ENCODE measurements around the gene MACC1.

MACC1 gene

DNA sequence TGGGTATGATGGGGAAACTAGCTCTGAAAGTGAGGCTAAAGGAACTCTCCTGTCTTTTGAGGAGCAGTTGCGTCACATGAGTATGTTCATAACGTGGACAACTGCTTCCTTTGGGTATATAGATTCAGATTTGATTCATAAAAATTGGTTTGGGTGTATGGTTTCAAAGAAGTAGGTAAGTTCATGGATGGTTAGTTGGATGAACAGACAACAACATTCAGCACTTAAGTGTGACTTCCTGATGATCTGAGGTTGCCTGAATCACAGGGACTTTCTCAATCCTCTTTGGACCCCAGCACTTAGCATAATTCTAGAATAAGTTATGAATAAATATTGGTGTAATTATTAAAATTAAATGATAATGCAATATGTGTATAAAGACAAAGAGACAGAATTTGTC, 43.4 kb downstream of the MACC1 start:
- DNase-seq (ENCODE audit: low spot score): no peak

DNA sequence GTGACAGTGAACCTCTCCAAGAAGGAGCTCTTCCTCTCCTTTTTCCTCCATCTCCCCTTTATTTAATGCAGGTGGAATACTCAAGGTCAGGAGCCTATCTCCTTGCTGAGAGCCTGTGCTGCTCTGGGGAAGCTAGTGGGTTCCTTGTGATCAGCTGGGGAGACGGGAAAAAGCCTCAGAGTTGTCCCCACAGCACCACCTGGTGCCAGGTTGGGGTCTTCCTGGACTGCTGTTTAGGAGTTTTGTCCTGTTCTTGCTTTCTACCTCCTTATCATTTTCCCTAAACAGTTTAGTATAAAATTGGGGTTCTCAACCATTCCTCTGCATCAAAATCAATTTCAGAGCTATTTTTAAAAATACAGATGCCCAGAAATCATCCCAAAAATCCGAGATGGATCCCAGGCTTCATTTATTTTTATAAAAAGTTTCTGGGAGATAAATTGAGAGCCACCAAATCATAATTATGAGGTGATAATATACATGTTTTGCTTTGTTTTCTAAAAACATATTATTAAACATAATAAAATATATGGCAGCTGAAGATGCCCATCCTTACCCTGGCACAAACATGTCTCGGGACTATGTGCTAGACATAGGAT, 44.3 kb downstream of the MACC1 start:
- no peak for DNase-seq (ENCODE audit: low spot score)

DNA sequence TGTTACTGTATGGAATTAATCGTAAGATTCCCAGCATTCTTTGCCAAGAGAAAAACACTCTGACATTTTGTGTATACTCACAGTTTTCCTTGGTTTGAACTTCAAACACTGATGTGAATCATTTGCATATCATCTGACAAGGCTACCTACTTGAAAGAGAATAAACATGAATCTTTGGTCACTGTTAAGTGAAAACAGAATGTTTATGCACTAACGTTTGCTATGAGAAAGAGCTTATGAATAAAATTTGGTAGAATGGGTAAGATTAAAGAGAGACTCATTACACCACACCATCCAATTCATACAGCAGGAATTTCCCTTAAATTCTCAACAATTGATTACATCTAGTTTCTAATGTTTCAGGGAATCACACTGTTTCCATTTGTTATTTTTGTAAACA, 46.6 kb downstream of the MACC1 start:
- no peak for DNase-seq (ENCODE audit: low spot score)

DNA sequence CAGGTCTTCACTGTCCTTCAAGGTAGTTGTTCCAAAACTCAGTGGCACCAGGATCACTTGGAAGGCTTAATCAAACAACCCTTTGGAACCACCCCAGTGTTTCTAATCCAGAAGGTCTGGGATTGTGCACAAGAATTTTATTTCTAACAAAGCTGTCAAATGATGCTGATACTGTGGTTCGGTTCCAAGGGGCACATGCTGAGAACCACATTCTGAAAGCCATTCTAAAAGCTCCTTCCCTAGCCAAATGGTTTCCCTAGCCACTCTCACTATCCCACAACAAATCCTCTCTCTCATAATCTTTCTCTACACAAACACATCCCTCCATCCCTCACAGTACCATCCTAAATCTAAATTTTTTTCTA, 52.1 kb downstream of the MACC1 start:
- no peak for DNase-seq (ENCODE audit: low spot score)

DNA sequence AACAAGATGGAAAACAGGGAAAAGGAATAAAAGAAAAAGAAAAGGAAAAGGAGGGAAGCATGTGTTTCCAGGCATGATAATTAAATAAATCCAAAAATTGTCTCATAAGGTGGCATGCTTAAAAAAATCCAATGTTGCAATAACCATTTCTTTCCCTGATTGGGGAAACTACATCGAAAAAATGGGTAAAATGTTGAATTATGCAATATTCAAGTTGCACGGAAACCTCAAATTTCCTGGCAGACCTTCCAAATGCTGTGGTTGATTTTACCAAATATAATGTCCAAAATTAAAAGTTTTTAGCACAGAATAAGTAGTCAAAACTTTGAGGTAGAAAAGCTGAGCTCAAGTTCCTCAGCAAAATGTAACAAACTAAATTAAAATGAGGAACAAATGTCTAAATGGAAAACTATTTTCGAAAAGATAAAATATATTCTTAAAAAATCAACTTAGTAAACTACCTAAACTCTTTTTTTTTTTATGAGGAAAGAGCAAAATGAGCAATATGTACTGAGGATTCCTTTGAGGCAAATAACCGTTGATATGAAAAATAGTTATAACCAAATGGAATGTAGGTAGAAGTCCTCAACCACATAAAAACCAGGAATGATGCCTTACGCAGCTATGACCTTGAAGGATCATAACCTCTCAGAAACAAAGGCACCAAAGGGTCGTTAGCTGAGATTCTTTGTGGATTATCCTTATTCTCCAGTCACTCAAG, 52.6 kb downstream of the MACC1 start:
- DNase-seq (ENCODE audit: low spot score): no peak

DNA sequence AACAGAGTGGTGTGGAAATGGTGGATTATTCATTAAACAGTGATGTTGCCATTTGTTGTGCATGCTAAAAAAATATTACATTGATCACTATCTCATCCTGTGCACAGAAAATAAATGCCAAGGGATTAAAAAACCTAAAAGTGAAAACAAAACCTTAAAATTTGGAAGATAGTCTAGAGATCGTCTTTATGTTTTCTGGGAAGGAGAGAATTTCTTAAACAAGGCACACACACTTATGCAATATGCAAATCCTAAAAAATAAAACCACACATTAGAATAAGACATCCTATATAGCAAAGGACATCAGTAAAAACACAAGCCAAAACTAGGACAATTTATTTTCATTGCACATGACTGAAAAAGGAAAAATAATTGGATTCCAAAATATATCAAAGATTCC, 54.5 kb downstream of the MACC1 start:
- DNase-seq (ENCODE audit: low spot score): no peak

DNA sequence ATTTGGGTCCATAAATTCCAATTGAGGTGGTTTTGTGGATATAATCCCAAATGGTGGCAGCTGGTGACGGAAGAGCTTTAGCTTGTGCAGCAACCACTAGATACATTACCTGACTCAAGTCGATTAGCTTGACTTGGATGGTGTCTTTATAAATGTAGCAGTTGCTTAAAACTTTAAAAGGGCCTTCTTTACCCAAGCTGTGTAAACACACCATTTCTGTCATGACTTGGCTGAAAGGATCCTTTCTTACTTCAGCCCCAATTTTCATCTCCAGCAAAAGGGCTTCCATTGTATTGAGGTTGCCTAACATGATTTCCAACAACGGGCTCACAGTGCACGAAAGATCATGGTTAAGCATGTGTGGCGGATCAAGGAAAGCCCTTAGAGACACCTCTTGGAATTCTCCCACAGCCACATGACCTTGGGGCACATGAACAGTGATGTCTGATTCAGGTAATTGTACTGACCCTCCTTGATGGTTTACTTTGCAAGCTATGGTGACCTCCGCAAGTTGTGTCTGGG, 57.9 kb downstream of the MACC1 start:
- no peak for DNase-seq (ENCODE audit: low spot score)

DNA sequence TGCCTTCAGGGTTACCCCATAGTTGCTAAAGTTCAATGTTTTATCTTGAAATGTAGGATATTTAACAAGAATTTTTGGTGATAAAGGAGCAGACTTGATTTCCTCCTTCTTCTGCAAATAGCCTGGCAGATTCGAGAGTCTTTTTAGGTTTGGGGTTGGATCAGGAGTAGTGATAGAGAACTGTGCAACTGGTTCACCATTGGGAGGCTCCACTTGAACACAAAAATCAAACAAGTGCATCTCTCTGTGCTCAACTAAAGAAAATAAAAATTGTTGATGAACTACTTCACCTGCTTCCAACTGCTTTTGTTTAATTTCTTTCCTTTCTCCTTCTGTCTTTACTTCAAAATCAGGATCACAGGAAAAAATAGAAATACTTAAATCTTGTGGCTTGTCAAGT, 58.5 kb downstream of the MACC1 start:
- DNase-seq (ENCODE audit: low spot score): no peak

DNA sequence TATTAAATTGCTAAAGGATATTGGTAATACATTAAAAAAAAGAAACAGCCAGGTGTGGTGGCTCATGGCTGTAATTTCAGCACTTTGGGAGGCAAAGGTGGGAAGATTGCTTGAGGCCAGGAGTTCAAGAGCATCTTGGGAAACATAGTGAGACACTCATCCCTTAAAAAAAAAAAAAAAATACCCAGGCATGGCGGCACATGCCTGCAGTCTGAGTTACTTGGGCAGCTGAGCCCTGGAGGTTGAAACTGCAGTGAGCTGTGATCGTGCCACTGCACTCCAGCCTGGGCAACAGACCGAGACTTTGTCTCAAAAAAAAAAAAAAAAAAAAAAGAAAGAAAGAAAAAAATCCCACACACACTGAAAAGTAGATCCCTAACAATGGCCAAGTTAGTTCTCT, 59.7 kb downstream of the MACC1 start:
- DNase-seq (ENCODE audit: low spot score): no peak

DNA sequence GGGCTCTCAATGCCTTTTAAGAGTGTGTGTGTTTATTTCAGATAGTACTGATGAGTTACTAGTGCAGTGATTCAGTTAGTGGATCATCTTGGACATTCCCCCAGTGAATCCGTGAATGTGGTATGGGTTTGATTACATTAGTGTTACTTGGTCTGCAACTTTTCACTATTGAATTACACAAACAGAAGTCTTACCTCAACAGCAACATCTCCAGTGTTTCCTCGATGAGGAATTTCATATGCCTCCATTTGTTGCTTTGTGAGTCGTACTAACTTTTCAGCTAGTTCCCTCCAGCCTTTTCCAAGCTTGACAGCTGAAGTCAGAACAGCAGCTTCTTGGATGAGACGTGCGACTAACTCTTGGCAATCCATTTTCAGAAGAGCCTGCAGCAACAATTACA, 63.2 kb downstream of the MACC1 start:
- no peak for DNase-seq (ENCODE audit: low spot score)

DNA sequence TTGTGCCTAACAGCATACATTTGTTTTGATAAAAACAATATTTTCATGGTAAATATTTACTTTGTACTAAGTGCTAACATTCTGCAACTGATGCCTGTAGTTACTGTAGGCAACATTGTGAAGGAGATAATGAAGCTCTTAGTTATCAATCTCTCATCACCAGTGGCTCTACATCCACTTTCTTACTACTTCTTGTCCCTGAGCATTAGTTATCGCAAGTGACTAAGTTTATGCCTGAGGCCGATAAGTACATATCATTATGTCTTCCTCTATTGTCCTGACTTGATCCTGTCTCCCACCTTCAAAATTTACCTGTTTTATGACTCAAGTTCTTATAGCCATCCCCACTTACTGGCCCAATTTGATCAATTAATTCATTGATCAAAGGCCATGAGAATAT, 63.6 kb downstream of the MACC1 start:
- DNase-seq (ENCODE audit: low spot score): no peak

DNA sequence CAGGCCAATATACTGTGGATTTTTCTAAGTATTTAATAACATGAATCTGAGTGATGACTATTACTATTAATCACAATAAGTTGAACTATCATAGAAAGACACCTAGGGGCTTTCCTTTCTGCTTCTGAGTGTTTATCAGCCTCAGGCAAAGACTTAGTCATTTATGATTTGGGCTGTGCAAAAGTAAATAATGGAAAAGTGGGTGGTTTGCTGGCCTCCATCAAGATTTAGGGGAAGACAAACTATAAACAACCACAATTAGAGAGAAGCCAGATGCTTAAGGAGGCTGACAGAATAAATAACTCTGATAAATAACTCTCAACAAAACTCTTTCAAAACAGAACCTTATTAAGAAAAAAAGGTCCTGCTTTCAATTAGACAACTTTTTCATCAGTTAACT, 64.7 kb downstream of the MACC1 start:
- no peak for DNase-seq (ENCODE audit: low spot score)

DNA sequence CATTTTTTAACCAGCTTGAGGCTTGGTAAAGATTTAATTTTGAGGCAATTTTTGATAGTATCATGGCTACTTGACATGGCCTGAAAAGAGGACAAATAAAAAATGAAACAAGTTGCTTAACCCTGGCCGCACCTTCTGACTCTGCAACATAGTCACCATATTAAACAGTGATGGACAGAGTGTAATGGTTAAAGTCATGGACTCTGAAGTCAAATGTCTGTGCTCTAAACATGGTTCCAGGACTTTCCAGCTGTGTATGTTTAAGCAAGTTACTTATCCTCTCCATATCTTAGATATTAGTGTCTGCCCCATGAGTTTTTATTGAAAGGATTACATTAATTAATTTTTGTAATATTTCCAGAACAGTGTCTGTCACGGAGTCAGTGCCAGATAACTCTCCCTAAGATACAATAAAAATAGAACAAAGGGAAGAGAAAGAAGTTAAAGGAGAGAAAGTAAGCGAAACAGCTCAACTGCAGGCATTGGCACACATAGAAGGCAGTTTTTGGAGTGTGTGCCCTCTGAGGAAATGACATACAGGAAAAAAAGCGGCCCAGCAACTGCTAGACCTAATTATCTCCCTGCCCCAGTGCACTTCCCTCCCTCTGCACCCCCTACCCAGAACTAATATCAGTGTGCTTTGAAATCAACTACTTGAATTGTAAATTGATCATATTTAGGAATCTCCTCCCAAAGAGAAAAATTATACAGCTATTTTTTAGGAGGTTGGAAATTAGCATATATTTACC, 65.3 kb downstream of the MACC1 start:
- no peak for DNase-seq (ENCODE audit: low spot score)

DNA sequence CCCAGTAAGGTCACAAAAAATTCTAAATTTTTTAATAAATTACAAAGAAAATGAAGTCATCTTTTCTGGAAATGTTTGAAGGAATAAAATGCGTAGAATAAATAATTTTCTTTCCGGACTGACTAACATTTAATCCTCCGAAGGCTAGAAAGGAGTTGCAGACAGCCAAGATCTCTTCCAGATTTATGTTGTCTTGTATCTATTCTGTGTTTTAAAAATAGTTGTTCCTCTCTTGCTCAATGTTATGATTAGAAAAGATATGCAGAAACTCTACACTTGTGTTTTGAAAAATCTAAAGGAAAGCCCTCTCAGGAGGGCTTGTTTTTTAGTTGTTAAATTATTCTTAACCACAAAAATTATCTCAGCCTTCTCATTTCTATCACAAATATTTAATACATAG, 70.7 kb downstream of the MACC1 start:
- no peak for DNase-seq (ENCODE audit: low spot score)

DNA sequence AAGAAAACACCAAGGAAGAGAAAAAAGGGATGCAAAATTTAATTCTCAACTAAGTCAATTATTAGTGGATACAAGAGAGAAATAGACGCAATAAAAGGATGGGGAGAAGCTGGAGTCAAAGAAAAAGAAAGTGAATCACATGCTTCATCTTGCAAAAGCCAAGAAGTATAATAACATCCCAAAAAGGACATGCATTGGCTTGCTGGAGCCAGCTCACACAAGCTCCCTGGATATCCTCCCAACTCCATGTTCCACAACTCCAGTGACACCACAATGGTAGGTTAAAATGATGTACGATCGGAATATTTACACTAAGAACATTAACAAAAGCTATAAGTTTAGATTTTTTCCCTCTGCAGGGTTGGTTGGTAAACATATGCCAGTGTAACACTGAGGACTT, 72.4 kb downstream of the MACC1 start:
- no peak for DNase-seq (ENCODE audit: low spot score)

DNA sequence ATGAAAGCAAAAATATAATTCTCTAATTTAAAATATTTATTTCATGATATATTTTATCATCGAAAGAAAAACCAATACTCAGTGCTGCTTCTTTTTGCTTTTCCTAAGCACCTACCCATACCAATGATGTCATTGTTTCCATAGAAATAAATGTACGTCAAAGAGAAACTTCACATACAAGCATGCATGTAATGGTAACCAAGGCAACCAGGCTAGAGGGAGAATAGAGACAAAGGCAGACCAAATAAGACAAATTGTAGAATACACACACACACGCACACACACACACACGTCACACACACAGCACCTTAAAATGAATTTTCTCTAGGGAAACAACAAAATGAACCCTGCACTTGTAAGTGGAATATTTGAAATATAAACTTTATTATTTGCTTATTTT, 75.5 kb downstream of the MACC1 start:
- DNase-seq (ENCODE audit: low spot score): no peak

DNA sequence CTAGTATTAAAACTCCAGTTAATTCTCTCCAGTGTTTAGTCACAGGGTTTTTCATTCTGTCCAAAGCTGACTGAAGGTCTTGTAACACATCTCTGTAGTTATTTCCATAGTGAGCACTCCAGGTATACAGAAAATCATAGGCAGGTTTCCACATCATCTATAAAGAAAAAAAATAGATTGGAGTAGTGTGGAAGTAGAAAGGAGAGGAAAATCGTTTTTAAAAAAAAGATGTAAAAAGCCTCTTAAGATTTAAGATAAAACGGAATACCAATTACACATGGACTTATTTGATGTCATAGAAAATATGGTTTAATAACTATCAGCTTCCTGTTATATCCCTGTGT, 76.2 kb downstream of the MACC1 start:
- DNase-seq (ENCODE audit: low spot score): no peak

DNA sequence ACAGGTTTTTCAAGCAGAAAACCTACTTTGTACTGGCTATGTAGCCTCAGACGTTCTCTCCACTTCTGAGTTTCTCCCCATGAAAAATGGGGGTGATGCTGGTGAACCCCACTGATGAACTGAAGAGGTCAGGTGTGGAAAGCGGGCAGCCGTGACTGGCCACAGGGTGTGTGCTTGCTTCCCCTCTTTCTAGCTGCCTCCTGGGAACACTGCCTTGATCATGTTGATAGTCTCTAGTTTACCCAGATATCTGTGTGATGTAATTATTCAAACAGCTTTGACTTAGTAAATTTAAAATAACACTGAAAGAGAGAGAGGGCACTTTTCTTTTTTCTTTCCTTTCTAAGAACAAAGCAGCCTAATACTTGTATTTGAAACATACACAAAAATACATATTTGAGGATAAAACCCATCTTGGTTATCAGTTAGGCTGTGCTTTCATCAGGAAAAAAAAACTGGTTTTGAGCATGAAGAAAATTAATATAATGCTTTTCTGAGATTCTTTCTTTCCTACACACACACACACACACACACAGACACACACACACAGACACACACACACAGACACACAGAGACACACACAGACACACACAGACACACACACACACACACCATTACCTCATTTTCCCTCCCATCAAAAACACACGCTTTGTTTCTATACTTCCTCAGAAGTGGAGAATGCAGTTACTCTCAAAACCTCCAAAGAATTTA, 76.7 kb downstream of the MACC1 start:
- no peak for DNase-seq (ENCODE audit: low spot score)

DNA sequence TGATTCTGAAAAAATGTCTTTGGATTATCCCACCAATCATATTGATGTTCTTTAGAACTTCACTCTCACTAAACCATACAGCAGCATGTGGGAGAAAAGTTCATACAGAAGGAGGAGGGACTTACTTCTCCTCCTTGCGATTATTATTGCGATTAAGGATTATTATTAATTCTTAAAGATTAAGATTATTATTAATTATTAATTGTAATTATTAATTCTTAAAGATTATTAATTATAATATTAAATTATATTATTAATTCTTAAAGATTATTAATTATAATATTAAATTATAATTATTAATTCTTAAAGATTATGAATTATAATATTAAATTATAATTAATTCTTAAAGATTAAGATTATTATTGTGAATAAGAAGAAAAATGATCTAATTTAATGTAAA, 80.5 kb downstream of the MACC1 start:
- DNase-seq (ENCODE audit: low spot score): no peak

DNA sequence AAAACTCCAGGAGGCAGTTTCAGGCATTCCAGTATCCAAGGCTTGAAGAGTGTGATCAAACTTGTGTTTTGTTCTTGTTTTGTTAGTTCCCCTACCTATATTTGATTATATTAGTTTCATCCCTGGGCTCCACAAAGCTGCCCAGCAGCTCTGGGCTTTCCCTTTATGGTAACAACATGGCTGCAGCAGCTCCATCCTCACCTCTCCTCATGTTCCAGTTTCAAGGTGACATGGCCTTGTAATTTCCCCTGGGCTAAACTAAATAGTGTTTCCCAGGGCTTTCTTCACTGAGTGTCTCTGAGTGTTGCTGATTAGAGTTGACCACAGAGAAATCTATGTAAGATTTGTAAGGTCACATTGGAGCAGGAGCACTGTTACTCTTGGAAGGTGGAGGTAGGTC, 83.4 kb downstream of the MACC1 start:
- DNase-seq (ENCODE audit: low spot score): no peak

DNA sequence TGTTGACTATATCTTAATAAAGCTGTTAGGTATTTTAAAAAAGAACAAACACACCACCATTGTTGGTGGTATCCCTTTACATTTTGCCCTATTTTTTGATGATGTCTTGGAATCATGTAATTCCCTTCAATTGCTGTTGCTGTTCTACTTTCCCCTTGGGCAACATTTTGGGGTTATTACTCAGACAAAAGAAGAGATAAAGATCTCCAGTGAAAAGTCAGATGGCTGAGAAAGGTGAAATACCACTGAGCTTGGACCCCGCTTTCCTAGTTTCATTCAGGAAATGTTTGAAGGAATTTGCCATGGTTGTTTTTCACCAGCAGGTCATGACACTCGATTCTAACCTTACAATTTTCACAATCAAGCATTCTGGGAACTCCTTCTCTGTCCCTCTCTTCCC, 84.6 kb downstream of the MACC1 start:
- DNase-seq (ENCODE audit: low spot score): no peak

DNA sequence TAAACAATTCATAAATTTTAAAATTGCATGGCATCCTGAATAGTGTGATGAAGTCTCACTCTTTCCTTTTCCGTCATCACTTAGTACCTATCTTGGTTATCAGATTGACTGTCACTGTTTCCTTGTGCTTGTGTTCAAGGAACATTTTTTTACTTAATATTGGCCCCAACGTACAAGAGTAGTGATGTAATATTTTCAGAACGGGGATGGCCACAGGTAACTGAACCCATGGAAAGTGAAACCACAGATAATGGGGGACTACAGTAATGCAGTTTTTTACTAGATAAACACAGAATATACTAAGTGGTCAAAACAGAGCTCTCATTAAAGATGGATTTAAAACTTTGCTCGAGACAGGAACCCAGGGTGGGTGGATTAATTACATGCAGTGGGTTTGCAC, 85.4 kb downstream of the MACC1 start:
- DNase-seq (ENCODE audit: low spot score): no peak

DNA sequence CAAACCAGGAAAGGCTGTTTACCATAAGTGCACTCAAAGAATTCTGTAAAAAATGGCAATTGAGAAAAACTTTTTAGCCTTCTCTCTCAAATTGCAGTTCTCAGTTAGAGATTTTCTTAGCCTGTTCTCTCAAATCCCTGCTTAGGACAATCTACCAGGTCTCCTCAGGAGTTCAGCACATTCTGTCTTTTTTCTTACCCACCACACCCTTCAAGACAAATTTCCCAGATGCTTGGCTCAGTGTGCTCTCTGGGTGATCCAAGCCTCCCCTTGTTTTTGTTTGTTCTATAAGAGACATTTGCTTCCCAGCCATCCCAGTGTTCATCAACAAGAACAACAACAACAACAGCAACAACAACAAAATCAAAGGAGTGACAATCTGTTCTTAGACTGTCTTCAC, 87.3 kb downstream of the MACC1 start:
- no peak for DNase-seq (ENCODE audit: low spot score)
